ENCODE data around the gene TUBA1B. TPM values are rescaled to one million over a fixed set of nuclear protein-coding genes. Genes with fewer than 3 reads are reported as not detected.

TUBA1B gene
- total and polyA plus RNA-seq, 2 of the 8 experiments (the other 6 are each of a cell fraction or from before 2014, with no cell fraction given): 2,092 to 6,837 TPM

DNA sequence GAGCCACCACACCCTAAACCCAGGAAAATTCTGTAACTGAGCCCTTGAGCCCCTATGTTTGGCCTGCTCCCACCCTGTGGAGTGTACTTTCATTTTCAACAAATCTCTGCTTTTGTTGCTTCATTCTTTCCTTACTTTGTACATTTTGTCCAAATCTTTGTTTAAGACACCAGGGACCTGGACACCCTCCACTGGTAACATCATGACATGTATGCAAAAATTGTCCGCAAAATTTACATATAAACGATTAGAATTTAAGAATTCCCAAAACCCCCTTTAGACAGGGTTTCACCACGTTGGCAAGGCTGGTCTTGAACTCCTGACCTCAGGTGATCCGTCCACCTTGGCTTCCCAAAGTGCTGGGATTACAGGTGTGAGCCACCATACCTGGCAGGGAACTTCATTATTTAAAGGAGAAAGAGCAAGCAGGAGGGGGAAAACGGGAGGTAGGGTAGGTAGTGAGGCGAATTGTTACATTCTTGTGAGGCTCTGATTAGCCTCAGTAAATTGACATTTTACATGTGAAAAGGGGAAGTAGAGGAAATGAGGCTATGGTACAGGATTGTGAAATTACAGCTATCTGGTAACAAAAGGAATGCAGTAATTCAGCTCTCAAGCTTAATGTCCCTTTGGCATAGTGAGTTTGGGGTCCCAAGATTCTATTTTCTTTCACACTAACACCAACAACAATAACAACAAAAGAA is 30.0 kb upstream of the TUBA1B start (continued):
- TF ChIP-seq, protein P1, sequence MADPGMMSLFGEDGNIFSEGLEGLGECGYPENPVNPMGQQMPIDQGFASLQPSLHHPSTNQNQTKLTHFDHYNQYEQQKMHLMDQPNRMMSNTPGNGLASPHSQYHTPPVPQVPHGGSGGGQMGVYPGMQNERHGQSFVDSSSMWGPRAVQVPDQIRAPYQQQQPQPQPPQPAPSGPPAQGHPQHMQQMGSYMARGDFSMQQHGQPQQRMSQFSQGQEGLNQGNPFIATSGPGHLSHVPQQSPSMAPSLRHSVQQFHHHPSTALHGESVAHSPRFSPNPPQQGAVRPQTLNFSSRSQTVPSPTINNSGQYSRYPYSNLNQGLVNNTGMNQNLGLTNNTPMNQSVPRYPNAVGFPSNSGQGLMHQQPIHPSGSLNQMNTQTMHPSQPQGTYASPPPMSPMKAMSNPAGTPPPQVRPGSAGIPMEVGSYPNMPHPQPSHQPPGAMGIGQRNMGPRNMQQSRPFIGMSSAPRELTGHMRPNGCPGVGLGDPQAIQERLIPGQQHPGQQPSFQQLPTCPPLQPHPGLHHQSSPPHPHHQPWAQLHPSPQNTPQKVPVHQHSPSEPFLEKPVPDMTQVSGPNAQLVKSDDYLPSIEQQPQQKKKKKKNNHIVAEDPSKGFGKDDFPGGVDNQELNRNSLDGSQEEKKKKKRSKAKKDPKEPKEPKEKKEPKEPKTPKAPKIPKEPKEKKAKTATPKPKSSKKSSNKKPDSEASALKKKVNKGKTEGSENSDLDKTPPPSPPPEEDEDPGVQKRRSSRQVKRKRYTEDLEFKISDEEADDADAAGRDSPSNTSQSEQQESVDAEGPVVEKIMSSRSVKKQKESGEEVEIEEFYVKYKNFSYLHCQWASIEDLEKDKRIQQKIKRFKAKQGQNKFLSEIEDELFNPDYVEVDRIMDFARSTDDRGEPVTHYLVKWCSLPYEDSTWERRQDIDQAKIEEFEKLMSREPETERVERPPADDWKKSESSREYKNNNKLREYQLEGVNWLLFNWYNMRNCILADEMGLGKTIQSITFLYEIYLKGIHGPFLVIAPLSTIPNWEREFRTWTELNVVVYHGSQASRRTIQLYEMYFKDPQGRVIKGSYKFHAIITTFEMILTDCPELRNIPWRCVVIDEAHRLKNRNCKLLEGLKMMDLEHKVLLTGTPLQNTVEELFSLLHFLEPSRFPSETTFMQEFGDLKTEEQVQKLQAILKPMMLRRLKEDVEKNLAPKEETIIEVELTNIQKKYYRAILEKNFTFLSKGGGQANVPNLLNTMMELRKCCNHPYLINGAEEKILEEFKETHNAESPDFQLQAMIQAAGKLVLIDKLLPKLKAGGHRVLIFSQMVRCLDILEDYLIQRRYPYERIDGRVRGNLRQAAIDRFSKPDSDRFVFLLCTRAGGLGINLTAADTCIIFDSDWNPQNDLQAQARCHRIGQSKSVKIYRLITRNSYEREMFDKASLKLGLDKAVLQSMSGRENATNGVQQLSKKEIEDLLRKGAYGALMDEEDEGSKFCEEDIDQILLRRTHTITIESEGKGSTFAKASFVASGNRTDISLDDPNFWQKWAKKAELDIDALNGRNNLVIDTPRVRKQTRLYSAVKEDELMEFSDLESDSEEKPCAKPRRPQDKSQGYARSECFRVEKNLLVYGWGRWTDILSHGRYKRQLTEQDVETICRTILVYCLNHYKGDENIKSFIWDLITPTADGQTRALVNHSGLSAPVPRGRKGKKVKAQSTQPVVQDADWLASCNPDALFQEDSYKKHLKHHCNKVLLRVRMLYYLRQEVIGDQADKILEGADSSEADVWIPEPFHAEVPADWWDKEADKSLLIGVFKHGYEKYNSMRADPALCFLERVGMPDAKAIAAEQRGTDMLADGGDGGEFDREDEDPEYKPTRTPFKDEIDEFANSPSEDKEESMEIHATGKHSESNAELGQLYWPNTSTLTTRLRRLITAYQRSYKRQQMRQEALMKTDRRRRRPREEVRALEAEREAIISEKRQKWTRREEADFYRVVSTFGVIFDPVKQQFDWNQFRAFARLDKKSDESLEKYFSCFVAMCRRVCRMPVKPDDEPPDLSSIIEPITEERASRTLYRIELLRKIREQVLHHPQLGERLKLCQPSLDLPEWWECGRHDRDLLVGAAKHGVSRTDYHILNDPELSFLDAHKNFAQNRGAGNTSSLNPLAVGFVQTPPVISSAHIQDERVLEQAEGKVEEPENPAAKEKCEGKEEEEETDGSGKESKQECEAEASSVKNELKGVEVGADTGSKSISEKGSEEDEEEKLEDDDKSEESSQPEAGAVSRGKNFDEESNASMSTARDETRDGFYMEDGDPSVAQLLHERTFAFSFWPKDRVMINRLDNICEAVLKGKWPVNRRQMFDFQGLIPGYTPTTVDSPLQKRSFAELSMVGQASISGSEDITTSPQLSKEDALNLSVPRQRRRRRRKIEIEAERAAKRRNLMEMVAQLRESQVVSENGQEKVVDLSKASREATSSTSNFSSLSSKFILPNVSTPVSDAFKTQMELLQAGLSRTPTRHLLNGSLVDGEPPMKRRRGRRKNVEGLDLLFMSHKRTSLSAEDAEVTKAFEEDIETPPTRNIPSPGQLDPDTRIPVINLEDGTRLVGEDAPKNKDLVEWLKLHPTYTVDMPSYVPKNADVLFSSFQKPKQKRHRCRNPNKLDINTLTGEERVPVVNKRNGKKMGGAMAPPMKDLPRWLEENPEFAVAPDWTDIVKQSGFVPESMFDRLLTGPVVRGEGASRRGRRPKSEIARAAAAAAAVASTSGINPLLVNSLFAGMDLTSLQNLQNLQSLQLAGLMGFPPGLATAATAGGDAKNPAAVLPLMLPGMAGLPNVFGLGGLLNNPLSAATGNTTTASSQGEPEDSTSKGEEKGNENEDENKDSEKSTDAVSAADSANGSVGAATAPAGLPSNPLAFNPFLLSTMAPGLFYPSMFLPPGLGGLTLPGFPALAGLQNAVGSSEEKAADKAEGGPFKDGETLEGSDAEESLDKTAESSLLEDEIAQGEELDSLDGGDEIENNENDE (IDR thresholded peaks at IDR 0.05; ENCODE audit: insufficient replicate concordance, low read length): no peak
- TF ChIP-seq CTBP2 (IDR thresholded peaks at IDR 0.05; ENCODE audit: borderline replicate concordance, insufficient read depth, insufficient read length, low read length): no peak
- no peak for TF ChIP-seq TCF12 (IDR thresholded peaks at IDR 0.05; ENCODE audit: low read depth, low read length)
- no peak for TF ChIP-seq NRF1 (IDR thresholded peaks at IDR 0.05; ENCODE audit: low read depth, low read length)
- no peak for TF ChIP-seq RXRA (IDR thresholded peaks at IDR 0.05; ENCODE audit: insufficient read depth, low read depth, low read length)
- no peak for TF ChIP-seq POLR2A (IDR thresholded peaks at IDR 0.05; ENCODE audit: control extremely low read depth in 1 of 2, low read depth in 2 of 2, low read length in 2 of 2)
- no peak for TF ChIP-seq JUN (IDR thresholded peaks at IDR 0.05; ENCODE audit: low read depth, low read length)
- TF ChIP-seq NANOG (IDR thresholded peaks at IDR 0.05; ENCODE audit: insufficient read depth, low read depth, low read length, poor library complexity, severe bottlenecking): no peak
- TF ChIP-seq SIRT6 (IDR thresholded peaks at IDR 0.05; ENCODE audit: low read length): no peak
